DMS53 treated with DMSO at 0.1 percent for 48 hours (cell line): Measurements from ENCODE around the gene GTF3C1.

Experiments used
- DNase-seq: peaks from one replicate; lab custom pipeline; 2025; ENCODE audit not compliant: unreplicated experiment; lab: John Stamatoyannopoulos, UW

Gene GTF3C1

DNA sequence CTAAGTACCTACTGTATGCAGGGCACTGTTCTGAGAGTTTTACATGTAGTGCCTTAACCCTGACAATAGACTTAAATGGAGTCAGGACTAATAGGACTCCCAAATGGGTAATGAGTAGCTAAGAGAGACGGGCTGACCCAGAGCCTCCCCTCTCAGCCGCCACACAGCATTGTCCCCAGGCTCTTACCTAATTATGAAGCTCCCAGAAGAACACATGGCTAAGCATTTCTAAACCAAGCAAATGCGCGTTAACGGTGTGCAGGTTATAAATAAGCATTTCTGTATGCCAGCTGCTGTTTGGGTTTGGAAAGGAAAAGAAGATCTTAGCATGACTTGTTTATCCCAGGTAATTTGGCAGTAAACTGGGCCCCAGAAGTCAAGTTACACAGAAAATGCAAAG, 14.5 kb upstream of the GTF3C1 start:
- no peak for DNase-seq

DNA sequence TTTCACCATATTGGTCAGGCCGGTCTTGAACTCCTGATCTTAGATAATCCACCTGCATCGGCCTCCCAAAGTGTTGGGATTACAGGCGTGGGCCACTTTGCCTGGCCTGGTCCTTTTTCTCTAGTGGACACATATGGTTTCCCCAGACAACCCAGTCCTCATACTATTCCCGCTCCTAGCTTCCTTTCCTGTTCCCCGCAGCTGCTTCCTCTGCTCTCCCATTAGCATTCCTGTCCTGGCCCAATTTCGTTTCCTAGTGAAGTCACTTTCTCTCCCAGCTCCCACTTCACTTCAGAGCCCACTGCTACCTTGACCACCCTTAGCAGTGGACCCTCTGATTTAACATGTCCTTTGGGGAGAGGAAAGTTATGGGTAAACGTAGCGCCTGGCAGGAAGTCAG, 11.5 kb upstream of the GTF3C1 start:
- no peak for DNase-seq

DNA sequence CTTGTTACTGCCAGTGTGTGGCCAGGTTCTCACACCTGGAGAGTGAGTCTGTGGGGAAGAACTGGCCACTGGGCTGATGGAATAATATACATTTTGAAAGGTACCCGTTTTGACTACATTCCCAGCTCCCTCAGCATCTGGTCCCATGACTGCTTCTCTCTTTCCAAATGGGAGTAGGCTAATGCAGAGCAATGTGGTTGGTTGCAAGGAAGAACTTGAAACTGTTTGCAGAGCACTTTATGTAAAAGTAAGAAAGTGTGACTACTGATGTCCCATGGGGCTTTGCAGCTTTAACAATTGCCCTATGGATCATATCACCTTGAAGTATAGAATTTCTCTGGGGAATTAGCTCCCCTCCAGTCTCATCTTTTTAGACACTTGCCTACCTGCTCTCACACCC, 9.2 kb upstream of the GTF3C1 start:
- no peak for DNase-seq

DNA sequence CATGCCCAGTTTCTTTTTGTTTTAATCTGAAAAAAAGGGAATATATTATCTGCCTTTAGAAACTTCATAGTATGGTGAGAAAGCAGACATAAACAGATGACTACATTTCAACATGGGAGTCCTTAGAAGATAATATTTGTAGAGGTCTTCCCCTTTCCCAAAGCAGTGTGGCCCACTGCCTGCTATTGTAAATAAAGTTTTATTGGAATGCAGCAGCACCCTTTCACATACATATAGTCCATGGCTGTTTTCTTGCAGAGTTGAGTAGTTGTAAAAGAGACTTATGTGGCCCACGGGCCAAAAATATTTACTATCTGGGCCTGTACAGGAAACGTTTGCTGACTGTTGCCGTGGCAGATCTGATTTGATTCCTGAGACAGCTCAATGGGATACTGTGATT, 8.7 kb upstream of the GTF3C1 start:
- DNase-seq, result no peak

DNA sequence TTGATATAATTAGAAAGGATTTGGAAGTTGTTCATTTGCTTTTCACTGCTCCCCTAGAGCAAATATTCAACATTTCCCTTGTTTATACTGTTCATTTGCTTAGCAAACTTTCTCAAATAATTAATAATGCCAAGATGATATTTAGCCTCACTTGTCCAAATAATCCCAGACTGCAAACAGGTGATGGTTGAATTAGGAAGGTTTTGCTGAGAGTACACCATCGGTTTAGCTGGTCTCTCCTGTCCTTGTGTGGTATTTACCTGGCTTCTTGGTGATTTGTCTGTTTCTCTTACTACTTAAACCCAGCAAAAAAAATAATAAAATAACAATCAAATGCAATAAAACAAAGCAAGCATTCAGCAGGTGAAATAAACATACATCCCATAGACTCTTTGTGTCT, 6.8 kb upstream of the GTF3C1 start:
- no peak for DNase-seq

DNA sequence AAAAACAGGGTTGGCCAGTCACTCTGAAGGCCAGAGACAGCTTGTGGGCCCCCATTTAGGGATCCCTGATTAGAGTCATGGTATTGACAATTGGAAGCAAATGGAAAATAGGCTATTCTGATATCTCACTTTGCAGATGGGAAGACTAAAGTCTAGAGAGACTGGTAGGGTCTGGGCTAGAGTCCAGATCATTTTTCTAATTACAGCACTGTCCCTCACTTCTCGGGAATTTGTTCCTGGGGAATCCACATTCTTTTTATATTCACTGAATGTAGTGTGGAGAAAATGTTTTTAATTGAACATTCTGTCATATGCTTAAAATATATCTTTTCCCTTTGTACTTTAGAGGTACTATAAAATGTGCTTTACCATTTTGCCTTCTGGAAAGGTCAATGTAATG, 1.3 kb upstream of the GTF3C1 start:
- no peak for DNase-seq

DNA sequence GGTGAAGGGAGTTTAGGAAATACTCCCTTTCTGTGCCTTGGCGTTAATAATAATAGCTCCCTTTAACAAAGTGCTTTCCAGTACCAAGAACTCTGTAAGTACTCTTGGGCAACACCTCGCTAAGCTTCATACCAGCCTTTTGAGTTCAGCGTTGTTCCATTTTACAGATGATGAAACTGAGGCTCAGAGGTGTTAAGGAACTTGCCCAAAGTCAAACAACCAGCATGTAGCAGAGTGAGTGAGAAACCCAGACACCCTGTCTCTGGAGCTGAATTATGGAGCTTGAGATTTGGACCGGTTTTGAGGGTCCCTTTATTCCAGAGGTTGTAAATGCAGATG, 838 bp upstream of the GTF3C1 start:
- DNase-seq, result no peak

GRCh38 chr16:27549464-27549745, 308 bp downstream of the GTF3C1 start:
- no peak for DNase-seq

DNA sequence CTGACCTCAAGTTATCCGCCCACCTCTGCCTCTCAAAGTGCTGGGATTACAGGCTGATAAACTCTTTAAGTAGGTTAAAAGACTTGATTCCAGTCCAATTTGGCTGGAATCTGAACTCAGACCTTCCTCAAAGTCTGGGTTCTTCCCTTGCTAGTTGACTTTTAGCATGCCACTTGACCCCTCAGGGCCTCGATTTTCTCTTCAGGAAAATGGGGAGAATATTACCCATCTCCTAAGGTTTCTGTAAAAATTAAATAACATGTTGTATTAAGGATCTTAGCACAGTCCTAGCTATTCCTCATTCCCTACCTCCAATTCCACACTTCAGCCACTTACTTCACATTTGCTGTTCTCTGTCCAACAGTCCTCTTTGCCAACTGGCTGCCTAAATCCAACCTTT, 1.9 kb downstream of the GTF3C1 start:
- no peak for DNase-seq

DNA sequence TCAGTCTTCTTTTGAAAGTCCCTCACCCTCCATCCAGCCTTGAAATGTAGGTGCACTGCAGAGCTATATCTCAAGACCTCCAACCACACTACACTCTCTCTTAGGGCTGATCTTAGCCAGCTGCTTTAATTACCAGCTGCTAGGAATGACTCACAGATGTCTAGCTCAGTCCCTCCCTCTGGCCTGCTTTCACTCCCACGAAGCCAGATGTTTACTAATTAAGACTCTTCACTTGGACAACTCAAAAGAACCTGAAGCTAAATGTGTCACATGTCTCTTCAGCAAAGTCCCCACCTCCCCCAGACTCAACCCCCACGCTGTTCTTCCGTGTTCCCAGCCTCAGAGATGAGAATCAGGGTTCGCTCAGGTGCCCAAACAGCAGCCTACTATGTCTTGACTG, 2.6 kb downstream of the GTF3C1 start:
- no peak for DNase-seq

DNA sequence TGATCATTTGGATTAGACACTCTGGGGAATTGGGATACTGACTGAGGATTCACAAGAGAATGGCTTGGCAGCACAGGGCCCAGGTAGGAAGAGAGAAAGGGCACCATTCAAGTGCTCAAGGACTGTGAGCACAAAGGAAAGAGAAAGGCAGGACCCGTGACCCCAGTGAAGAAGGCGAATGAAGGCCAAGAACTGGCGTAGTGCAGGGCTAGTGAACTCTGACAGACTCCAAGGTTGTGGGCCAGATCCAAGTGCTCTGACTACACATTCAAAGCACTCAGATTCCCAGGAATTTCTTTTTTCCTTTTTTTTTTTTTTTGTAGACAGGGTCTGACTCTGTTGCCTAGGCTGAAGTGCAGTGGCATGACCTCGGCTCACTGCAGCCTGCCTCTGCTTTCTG, 5.0 kb downstream of the GTF3C1 start:
- DNase-seq, result no peak

GRCh38 chr16:27543801-27544200, 5.9 kb downstream of the GTF3C1 start:
- DNase-seq, result no peak

DNA sequence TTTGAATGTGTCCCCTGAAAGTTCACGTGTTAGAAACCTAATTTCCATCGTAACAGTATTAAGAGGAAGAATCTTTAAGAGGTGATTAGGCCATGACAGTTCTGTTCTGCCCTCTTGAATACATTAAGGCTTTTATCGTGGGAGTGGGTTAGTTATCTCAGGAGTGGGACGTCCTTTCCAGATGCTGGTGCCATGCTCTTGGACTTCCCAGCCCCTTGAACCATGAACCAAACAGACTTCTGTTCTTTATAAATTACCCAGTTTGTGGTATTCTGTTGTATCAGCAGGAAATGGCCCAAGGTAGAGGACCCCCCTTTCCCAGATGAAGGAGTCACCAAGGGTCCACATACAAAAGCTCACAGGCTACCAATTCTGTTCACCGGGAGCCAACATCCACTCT, 10.1 kb downstream of the GTF3C1 start:
- DNase-seq, result no peak

DNA sequence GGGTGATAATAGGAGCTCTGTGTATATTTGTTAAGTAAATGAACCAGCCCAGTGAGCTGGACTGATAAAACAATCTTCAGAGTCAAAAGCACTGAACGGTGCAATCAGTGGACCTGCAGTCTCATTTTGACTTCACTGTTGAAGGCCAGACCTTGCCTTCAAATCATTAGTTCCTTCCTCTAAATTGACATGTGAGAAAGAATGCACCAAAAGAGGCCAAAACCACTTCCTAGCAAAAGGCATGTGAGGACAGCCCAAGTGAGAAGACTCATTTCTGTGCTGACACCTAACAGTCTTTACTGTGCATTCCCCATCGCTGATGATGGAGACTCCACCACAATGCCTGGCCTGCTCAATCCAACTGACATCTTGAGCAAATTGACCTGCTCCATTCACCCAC, 10.6 kb downstream of the GTF3C1 start:
- DNase-seq, result no peak

- no peak for DNase-seq
These were observed 11.2 kb downstream of the GTF3C1 start for GRCh38 chr16:27538528-27538927.

DNA sequence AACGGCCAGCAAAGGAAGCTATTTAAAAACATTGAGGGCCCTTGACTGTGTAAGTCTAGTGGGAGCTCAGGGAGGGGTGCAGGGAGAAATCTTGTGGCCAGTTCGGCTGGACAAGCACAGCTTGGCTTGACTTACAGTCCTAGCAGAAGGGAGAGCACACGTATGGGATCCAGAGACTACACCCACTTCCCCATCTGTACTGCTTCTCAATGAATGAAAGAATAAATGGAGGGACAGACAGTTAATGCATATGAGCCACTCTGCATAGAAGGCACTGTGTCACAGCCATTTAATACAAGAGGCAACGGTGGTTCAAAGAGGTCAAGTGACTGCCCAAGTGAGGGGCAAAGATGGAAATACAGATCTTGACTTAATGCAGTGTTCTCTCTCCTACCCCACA, 15.5 kb downstream of the GTF3C1 start:
- no peak for DNase-seq

GRCh38 chr16:27531826-27532800, 17.6 kb downstream of the GTF3C1 start:
- no peak for DNase-seq

GRCh38 chr16:27531186-27531585, 18.5 kb downstream of the GTF3C1 start:
- DNase-seq, result no peak

- no peak for DNase-seq
These were observed 19.8 kb downstream of the GTF3C1 start for GRCh38 chr16:27529962-27530361.

- no peak for DNase-seq
These were observed 21.4 kb downstream of the GTF3C1 start for GRCh38 chr16:27528294-27528693.

DNA sequence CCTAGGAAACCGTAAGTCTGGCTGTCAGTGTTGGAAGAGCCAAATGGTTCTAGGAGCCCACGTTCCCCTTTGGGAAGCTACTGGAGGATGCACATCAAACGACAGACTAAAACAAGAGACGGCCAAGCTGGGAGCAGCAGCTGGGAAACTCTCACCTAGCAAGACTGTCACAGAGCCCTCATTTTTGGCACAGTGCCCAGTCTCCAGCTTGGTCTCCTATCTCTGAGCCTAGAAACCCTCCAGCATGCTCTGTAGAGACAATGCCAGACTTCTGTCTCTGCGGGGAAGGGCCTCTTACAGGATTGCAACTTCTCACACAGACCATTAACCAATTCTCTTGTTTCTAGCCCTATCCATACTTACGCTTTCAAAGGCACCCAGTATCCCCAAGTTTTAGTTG, 23.5 kb downstream of the GTF3C1 start:
- DNase-seq, result no peak

- no peak for DNase-seq
These were observed 27.5 kb downstream of the GTF3C1 start for GRCh38 chr16:27522173-27522707.
